OCI-LY1 (cell line): Measurements from ENCODE around the gene DTNB.
A peak's percentile ranks its signal among the peaks of the same experiment; 100 is the strongest.

Source experiments
- H2AFZ ChIP-seq: fragments of 200-600 bp; sonication (generic), shearing (Covaris generic); 2 replicates; pipeline ENCODE4 v1.6.0; 2014; ENCODE audit warnings: antibody characterized with exemption, mild to moderate bottlenecking, low read length
- H3F3A ChIP-seq: fragments of 200-600 bp; sonication (generic), shearing (Covaris generic); 2 replicates; pipeline ENCODE4 v1.6.0; 2014; ENCODE audit warnings: mild to moderate bottlenecking, antibody characterized with exemption, low read length, moderate library complexity; ENCODE audit not compliant: insufficient read depth
- H3K27ac ChIP-seq: fragments of 200-600 bp; sonication (generic); 2 replicates; pipeline ENCODE4 v1.5.1; 2014; ENCODE audit warnings: low read length, mixed run types, mild to moderate bottlenecking, low read depth; ENCODE audit not compliant: poor library complexity, severe bottlenecking
- H3K27me3 ChIP-seq: fragments of 200-600 bp; sonication (generic); 2 replicates; pipeline ENCODE4 v1.6.0; 2014; ENCODE audit warnings: antibody characterized with exemption, mild to moderate bottlenecking, low read length, moderate library complexity; ENCODE audit not compliant: insufficient read depth
- H3K36me3 ChIP-seq: fragments of 200-600 bp; sonication (generic); 2 replicates; pipeline ENCODE4 v1.6.1; 2014; ENCODE audit warnings: mild to moderate bottlenecking, antibody characterized with exemption, low read length, moderate library complexity, mixed read lengths; ENCODE audit not compliant: insufficient read depth
- H3K4me1 ChIP-seq: fragments of 200-600 bp; sonication (generic); 2 replicates; pipeline ENCODE4 v1.5.1; 2014; ENCODE audit warnings: mild to moderate bottlenecking, low read length, moderate library complexity; ENCODE audit not compliant: insufficient read depth, severe bottlenecking
- H3K4me2 ChIP-seq: fragments of 200-600 bp; sonication (generic), shearing (Covaris generic); 2 replicates; pipeline ENCODE4 v1.6.1; 2014; ENCODE audit warnings: low read length
- H3K4me3 ChIP-seq: fragments of 200-600 bp; sonication (generic); 2 replicates; pipeline ENCODE4 v1.5.1; 2014; ENCODE audit warnings: low read length, low read depth, mild to moderate bottlenecking, mixed read lengths; ENCODE audit not compliant: poor library complexity, severe bottlenecking
- H3K79me2 ChIP-seq: fragments of 200-600 bp; shearing (Covaris generic); 2 replicates; pipeline ENCODE4 v1.6.1; 2016; ENCODE audit warnings: mixed run types, low read length, mixed read lengths; ENCODE audit not compliant: insufficient read depth
- H3K9ac ChIP-seq: fragments of 200-600 bp; sonication (generic), shearing (Covaris generic); 2 replicates; pipeline ENCODE4 v1.6.1; 2014; ENCODE audit warnings: mild to moderate bottlenecking, low read length, mixed read lengths
- H3K9me2 ChIP-seq: fragments of 200-600 bp; sonication (generic), shearing (Covaris generic); 2 replicates; pipeline ENCODE4 v1.6.1; 2014; ENCODE audit warnings: low read depth, mild to moderate bottlenecking, low read length, mixed read lengths
- H3K9me3 ChIP-seq: fragments of 200-600 bp; shearing (Covaris generic); 2 replicates; pipeline ENCODE4 v1.6.1; 2014; ENCODE audit warnings: low read length, mixed read lengths
- H4K20me1 ChIP-seq: fragments of 200-600 bp; sonication (generic), shearing (Covaris generic); 2 replicates; pipeline ENCODE4 v1.6.0; 2016; ENCODE audit warnings: mild to moderate bottlenecking, low read length; ENCODE audit not compliant: insufficient read depth
- EZH2 ChIP-seq: fragments of 200-600 bp; sonication (generic), shearing (Covaris generic); IDR thresholded peaks from 2 replicates; pipeline ENCODE4 v1.8.0; 2017; ENCODE audit warnings: borderline replicate concordance, mixed run types, mild to moderate bottlenecking, antibody characterized with exemption, low read length, moderate library complexity, mixed read lengths
- TF ChIP-seq, protein P1 (sequence below): fragments of 200-600 bp; sonication (generic), shearing (Covaris generic); IDR thresholded peaks from 2 replicates; pipeline ENCODE4 v1.5.1; 2017; ENCODE audit warnings: mild to moderate bottlenecking, antibody characterized with exemption, low read length, moderate library complexity, mixed read lengths

DTNB gene

DNA sequence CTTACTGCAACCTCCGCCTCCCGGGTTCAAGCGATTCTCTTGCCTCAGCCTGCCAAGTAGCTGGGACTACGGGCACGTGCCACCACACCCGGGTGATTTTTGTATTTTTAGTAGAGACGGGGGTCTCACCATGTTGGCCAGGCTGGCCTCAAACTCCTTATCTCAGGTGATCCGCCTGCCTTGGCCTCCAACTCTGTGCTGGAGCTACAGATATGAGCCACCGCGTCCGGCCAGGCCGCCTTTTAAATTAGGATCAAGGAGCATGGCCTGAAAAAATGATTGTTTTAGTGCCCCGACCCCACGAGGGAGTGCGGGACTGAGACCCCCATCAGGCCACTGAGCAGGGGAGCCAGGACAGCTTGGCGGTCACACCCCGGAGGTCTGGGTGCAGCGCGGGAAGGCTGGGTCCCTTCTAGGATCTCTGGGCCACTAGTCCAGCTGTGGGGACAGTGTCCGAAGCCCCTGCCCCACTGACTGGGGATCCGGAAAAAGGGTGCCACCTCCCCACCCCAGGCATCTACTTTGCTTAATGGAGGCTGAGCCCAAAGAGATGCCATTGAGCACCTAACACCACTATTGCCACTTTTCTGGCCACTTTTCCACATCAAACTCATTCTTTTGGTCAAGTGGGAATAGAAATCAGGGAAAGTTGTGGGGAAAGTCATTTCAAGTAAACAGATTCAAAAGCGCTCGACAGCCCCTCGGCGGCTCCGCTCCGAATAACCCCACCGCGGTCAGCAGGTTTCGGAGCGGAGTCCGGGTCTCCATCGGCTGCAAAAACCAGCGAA lies 311.9 kb downstream of the DTNB start:
- Histone ChIP-seq H3K4me3 (no peak overlapping the region), H3K79me2 (no peaks in the 10 kb centered on the region), H3K9me2 (no peaks in the 10 kb centered on the region), H3K4me2 (peak overlapping the region; percentile 79), H3K36me3 (no peaks in the 10 kb centered on the region), H3F3A (no peaks in the 10 kb centered on the region), H3K27me3 (0 out of 2 replicates have a peak, but pooled peaks cover 3% of the 10 kb centered on the region), H3K9ac (no peak overlapping the region), H4K20me1 (no peaks in the 10 kb centered on the region), H3K9me3 (no peaks in the 10 kb centered on the region), H3K27ac (no peak overlapping the region), H3K4me1 (peaks cover 14% of the 10 kb centered on the region), H2AFZ (no peak overlapping the region)
- TF ChIP-seq, protein P1, sequence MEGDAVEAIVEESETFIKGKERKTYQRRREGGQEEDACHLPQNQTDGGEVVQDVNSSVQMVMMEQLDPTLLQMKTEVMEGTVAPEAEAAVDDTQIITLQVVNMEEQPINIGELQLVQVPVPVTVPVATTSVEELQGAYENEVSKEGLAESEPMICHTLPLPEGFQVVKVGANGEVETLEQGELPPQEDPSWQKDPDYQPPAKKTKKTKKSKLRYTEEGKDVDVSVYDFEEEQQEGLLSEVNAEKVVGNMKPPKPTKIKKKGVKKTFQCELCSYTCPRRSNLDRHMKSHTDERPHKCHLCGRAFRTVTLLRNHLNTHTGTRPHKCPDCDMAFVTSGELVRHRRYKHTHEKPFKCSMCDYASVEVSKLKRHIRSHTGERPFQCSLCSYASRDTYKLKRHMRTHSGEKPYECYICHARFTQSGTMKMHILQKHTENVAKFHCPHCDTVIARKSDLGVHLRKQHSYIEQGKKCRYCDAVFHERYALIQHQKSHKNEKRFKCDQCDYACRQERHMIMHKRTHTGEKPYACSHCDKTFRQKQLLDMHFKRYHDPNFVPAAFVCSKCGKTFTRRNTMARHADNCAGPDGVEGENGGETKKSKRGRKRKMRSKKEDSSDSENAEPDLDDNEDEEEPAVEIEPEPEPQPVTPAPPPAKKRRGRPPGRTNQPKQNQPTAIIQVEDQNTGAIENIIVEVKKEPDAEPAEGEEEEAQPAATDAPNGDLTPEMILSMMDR: no peak
- no peak for TF ChIP-seq EZH2

DNA sequence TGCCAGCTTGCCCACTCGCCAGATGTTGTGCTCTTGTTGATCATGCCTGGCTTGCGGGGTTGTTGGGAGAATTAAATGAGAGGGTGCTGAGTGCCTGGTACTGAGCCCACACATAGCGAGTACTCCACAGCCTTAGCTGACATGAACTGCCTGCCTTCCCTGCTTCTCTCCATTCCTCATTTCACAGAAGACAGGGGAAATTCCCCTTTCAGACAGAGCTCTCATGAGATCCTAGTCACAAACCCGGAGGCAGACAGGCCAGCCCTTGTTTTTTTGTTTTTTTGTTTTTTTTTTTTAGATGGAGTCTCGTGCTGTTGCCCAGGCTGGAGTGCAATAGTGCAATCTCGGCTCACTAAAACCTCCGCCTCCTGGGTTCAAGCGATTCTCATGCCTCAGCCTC lies 314.5 kb downstream of the DTNB start:
- Histone ChIP-seq H4K20me1 (no peaks in the 10 kb centered on the region), H3K4me3 (no peak overlapping the region), H3K4me2 (no peak overlapping the region), H3F3A (no peaks in the 10 kb centered on the region), H3K79me2 (no peaks in the 10 kb centered on the region), H3K27ac (no peak overlapping the region), H3K27me3 (0 out of 2 replicates have a peak, but pooled peaks cover 3% of the 10 kb centered on the region), H3K9me3 (no peaks in the 10 kb centered on the region), H2AFZ (no peak overlapping the region), H3K4me1 (peaks cover 14% of the 10 kb centered on the region), H3K9me2 (no peaks in the 10 kb centered on the region), H3K36me3 (no peaks in the 10 kb centered on the region), H3K9ac (no peak overlapping the region)
- TF ChIP-seq, protein P1: no peak
- TF ChIP-seq EZH2: no peak

DNA sequence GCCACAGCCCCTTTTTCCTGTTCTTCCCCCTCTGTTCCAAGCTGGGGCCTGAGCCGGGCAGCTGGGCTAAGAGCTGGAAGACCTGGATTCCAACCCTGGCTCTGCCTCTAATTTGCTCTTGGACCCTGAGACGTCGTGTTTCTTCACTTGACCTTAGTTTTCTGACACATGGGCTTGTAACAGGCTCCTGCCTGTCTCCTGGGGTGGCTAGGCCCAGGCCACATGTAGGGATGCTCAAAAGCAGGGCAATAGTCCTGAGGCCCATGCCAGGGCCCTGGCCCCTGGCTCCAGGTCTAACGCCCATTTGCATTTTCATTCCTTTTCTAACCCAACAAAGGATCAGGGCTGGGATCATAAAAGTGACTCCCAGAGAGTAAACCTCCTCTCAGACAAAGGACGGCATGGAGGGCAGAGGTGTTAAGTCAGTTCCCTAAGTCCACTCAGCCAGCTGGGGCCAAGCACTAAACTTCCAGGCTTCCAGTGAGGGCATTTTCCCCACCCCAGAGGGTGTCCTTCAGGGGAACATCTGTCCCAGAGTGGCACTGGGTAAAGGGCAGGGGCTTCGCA lies 315.0 kb downstream of the DTNB start:
- 0 out of 2 replicates have a peak, but pooled peaks cover 3% of the 10 kb centered on the region for H3K27me3 ChIP-seq
- H3K9me3 ChIP-seq: no peaks in the 10 kb centered on the region
- H3K4me3 ChIP-seq: no peak overlapping the region
- TF ChIP-seq EZH2: no peak
- TF ChIP-seq, protein P1: no peak
- no peak overlapping the region for H2AFZ ChIP-seq
- peaks cover 14% of the 10 kb centered on the region for H3K4me1 ChIP-seq
- no peaks in the 10 kb centered on the region for H3K36me3 ChIP-seq
- no peaks in the 10 kb centered on the region for H4K20me1 ChIP-seq
- no peaks in the 10 kb centered on the region for H3K9me2 ChIP-seq
- H3K4me2 ChIP-seq: no peak overlapping the region
- H3K9ac ChIP-seq: no peak overlapping the region
- no peaks in the 10 kb centered on the region for H3K79me2 ChIP-seq
- H3K27ac ChIP-seq: no peak overlapping the region
- H3F3A ChIP-seq: no peaks in the 10 kb centered on the region
